ENCODE results near the gene H3-3A. TPM values are rescaled to one million over a fixed set of nuclear protein-coding genes. Genes with fewer than 3 reads are reported as not detected.

The H3-3A gene
- total RNA-seq, 4 donors from 2014 or later: 128 to 557 (median 501) TPM

- Histone ChIP-seq H3K4me3 (peak overlapping the region; percentile 50 to 93 (median 83)), H3K27ac (peak overlapping the region; percentile 93 to 100 (median 98)), H3K9me3 (no peaks in the 10 kb centered on the region), H3K4me1 (peaks cover 12 to 26% (median 20%) of the 10 kb centered on the region in 4 donors), H3K27me3 (no peaks in the 10 kb centered on the region), H3K36me3 (no peaks in the 10 kb centered on the region)
- DNase-seq: peak; percentile 73
- WGBS, 2 donors (ENCODE audit: low coverage in 1 of 2): 1% methylated on average over 34 of the region's 73 CpGs; no CpG with 5 or more reads in 1 of the 2 donors
- intact Hi-C loops (cut with DNase I; ENCODE audit: low total_unique reads) (no loop called here), in situ Hi-C loops (cut with MboI; ENCODE audit: low pct_ligation_motif_present in 1 of 4, low pct_unique_long_range_greater_than_20kb in 1 of 4, low sequenced_read_pairs in 3 of 4) (no loop called here)
- peak; percentile 4 to 58 (median 57) for TF ChIP-seq POLR2AphosphoS5 (IDR thresholded peaks at IDR 0.05)
- no peak for TF ChIP-seq CTCF (IDR thresholded peaks at IDR 0.05)
- peak; percentile 67 for TF ChIP-seq POLR2A (IDR thresholded peaks at IDR 0.05)
Measured at GRCh38 chr1:226110249-226111097, 48.0 kb downstream of the H3-3A start.

GRCh38 chr1:226111098-226111882 lies 48.8 kb downstream of the H3-3A start:
- Histone ChIP-seq H3K4me1 (peaks cover 12 to 26% (median 20%) of the 10 kb centered on the region in 4 donors), H3K36me3 (no peaks in the 10 kb centered on the region), H3K27me3 (no peaks in the 10 kb centered on the region), H3K9me3 (no peaks in the 10 kb centered on the region), H3K4me3 (peak overlapping the region in 3 of 4 donors; percentile 50 to 93 (median 88)), H3K27ac (peak overlapping the region; percentile 93 to 100 (median 98))
- intact Hi-C loops (cut with DNase I; ENCODE audit: low total_unique reads) (no loop called here), in situ Hi-C loops (cut with MboI; ENCODE audit: low pct_ligation_motif_present in 1 of 4, low pct_unique_long_range_greater_than_20kb in 1 of 4, low sequenced_read_pairs in 3 of 4) (no loop called here)
- DNase-seq: no peak
- WGBS, 2 donors (ENCODE audit: low coverage in 1 of 2): 22 to 44% methylated on average over 3 to 11 of the region's 11 CpGs
- TF ChIP-seq EP300 (IDR thresholded peaks at IDR 0.05; ENCODE audit: low read depth) (no peak), CTCF (IDR thresholded peaks at IDR 0.05) (no peak), POLR2A (IDR thresholded peaks at IDR 0.05) (no peak), POLR2AphosphoS5 (IDR thresholded peaks at IDR 0.05) (no peak)

- intact Hi-C loops (cut with DNase I; ENCODE audit: low total_unique reads): no loop called here
- 74% methylated on average over 7 of the region's 7 CpGs; no CpG with 5 or more reads in 1 of the 2 donors for WGBS, 2 donors (ENCODE audit: low coverage in 1 of 2)
Measured at GRCh38 chr1:226111883-226112261, 49.4 kb downstream of the H3-3A start.

More at GRCh38 chr1:226111883-226112261, 49.4 kb downstream of the H3-3A start:
- H3K27me3 ChIP-seq: no peaks in the 10 kb centered on the region
- in situ Hi-C loops (cut with MboI; ENCODE audit: low pct_ligation_motif_present in 1 of 4, low pct_unique_long_range_greater_than_20kb in 1 of 4, low sequenced_read_pairs in 3 of 4): no loop called here
- H3K4me3 ChIP-seq: no peak overlapping the region
- no peak for TF ChIP-seq CTCF (IDR thresholded peaks at IDR 0.05)
- no peak for TF ChIP-seq POLR2A (IDR thresholded peaks at IDR 0.05)
- TF ChIP-seq POLR2AphosphoS5 (IDR thresholded peaks at IDR 0.05): no peak
- no peak for TF ChIP-seq EP300 (IDR thresholded peaks at IDR 0.05; ENCODE audit: low read depth)
- H3K27ac ChIP-seq: peak overlapping the region in 2 of 4 donors; percentile 98 to 99
- no peaks in the 10 kb centered on the region for H3K9me3 ChIP-seq
- H3K36me3 ChIP-seq: no peaks in the 10 kb centered on the region
- peaks cover 12 to 26% (median 20%) of the 10 kb centered on the region in 4 donors for H3K4me1 ChIP-seq
- DNase-seq: no peak

Data from transverse colon (tissue), 4 donors.